CD4-positive, alpha-beta memory T cell (primary cell): Measurements from ENCODE around the gene IZUMO3. TPM values are rescaled to one million over a fixed set of nuclear protein-coding genes. Genes with fewer than 3 reads are reported as not detected.

Source experiments
- CTCF ChIA-PET: fragments of 350-600 bp; sonication (Branson Sonifier 250); formaldehyde crosslinking; loops from one replicate; lab custom pipeline; 2021; ENCODE audit warnings: inconsistent platforms; ENCODE audit not compliant: partially characterized antibody; lab: Charles Lee
- POLR2A ChIA-PET: fragments of 350-600 bp; sonication (Branson Sonifier 250); formaldehyde crosslinking; loops from one replicate; lab custom pipeline; 2021; ENCODE audit not compliant: partially characterized antibody; lab: Charles Lee
- DNase-seq, 5 donors: peaks; one replicate each; pipeline versions ENCODE4 v3.0.0 to v3.0.0-alpha.2; 2020 to 2022; ENCODE audit warnings: mixed read lengths in 1 of 5
- H3K27ac ChIP-seq: one replicate; pipeline ENCODE4 v1.7.0; 2013; ENCODE audit warnings: low read depth, low read length
- H3K27me3 ChIP-seq: 2 replicates; pipeline ENCODE4 v1.7.0; 2013; ENCODE audit warnings: mild to moderate bottlenecking, low read length, moderate library complexity; ENCODE audit not compliant: insufficient read depth
- H3K36me3 ChIP-seq: 2 replicates; pipeline ENCODE4 v1.7.0; 2013; ENCODE audit warnings: mild to moderate bottlenecking, low read length, moderate library complexity; ENCODE audit not compliant: insufficient read depth
- H3K4me1 ChIP-seq: 2 replicates; pipeline ENCODE4 v1.7.0; 2013; ENCODE audit warnings: mild to moderate bottlenecking, low read length, moderate library complexity; ENCODE audit not compliant: insufficient read depth
- H3K4me3 ChIP-seq, 2 donors: one replicate each; pipeline ENCODE4 v1.7.0; 2013; ENCODE audit warnings: low read length in 2 of 2, mild to moderate bottlenecking in 1 of 2
- H3K9me3 ChIP-seq, 2 donors: one replicate each; pipeline ENCODE4 v1.7.0; 2013; ENCODE audit warnings: low read length in 2 of 2, control low read depth in 1 of 2; ENCODE audit not compliant: control insufficient read depth in 1 of 2
- H3K27ac Mint-ChIP-seq, 7 donors: one replicate each; pipeline ENCODE4 v1.8.0; 2020 to 2021; ENCODE audit warnings: mixed read lengths in 7 of 7, mild to moderate bottlenecking in 6 of 7, inconsistent platforms in 3 of 7, moderate library complexity in 3 of 7
- H3K27me3 Mint-ChIP-seq, 2 donors: one replicate each; pipeline ENCODE4 v1.8.0; 2020 to 2021; ENCODE audit warnings: mixed read lengths in 2 of 2
- H3K36me3 Mint-ChIP-seq, 2 donors: one replicate each; pipeline ENCODE4 v1.8.0; 2020 to 2021; ENCODE audit warnings: mixed read lengths in 2 of 2, inconsistent platforms in 1 of 2, mild to moderate bottlenecking in 1 of 2
- H3K4me1 Mint-ChIP-seq, 4 donors: one replicate each; pipeline ENCODE4 v1.8.0; 2020 to 2021; ENCODE audit warnings: mixed read lengths in 4 of 4, mild to moderate bottlenecking in 1 of 4
- H3K4me3 Mint-ChIP-seq, 8 donors: one replicate each; pipeline ENCODE4 v1.8.0; 2020 to 2021; ENCODE audit warnings: mixed read lengths in 8 of 8, mild to moderate bottlenecking in 7 of 8, moderate library complexity in 6 of 8, inconsistent platforms in 3 of 8
- H3K9me3 Mint-ChIP-seq, 8 donors: one replicate each; pipeline ENCODE4 v1.8.0; 2020 to 2021; ENCODE audit warnings: mixed read lengths in 8 of 8, mild to moderate bottlenecking in 5 of 8, inconsistent platforms in 3 of 8, moderate library complexity in 1 of 8
- intact Hi-C: fragments of 100-400 bp; cut with micrococcal nuclease; formaldehyde crosslinking; loops from one replicate; pipeline ENCODE4 v1.15.1; 2023
- polyA plus RNA-seq, 2 donors: library from polyadenylated mRNA; unstranded; fragments of 300-500 nt; fragmentation: Illumina TruSeq; gene quantifications; one replicate each; pipeline ENCODE4 v1.2.3, GENCODE V29; 2021
- total RNA-seq, 2 experiments: library from RNA; stranded (reverse); gene quantifications; one replicate each; pipeline ENCODE4 v1.2.3, GENCODE V29; 2021

IZUMO3 gene
- total and polyA plus RNA-seq, 4 experiments from 2014 or later = not detected

DNA sequence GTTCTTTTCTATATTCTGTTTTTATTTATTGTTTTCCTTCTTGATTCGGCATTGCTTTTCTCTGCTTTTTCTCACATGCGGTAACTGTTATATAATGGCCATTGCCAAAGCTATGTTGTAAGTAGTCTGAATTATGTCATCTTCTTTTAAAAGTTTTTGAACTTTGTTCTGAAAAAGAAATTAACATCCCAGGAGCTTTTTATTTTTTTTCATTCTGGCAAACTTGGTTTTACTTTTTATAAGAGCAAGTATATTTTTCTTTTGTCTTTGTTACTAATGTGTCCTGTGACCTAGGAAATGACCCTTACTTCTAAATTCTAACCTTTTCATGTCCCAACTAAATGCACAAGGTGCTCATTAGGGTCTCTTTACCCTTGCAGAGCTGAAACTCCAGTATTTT, 26.7 kb upstream of the IZUMO3 start:
- Mint-ChIP-seq H3K36me3 (no peaks in the 10 kb centered on the region), H3K27me3 (no peaks in the 10 kb centered on the region), H3K4me3 (no peak overlapping the region), H3K4me1 (no peaks in the 10 kb centered on the region), H3K9me3 (peaks cover 0 to 19% (median 6%) of the 10 kb centered on the region in 8 donors), H3K27ac (no peak overlapping the region)
- ChIA-PET POLR2A (no interaction called here), CTCF (no interaction called here)
- H3K27ac ChIP-seq = no peak overlapping the region
- intact Hi-C loops = no loop called here
- H3K36me3 ChIP-seq = no peaks in the 10 kb centered on the region
- no peak overlapping the region for H3K4me3 ChIP-seq
- DNase-seq = no peak
- H3K9me3 ChIP-seq = no peaks in the 10 kb centered on the region
- no peaks in the 10 kb centered on the region for H3K27me3 ChIP-seq
- H3K4me1 ChIP-seq = no peaks in the 10 kb centered on the region

DNA sequence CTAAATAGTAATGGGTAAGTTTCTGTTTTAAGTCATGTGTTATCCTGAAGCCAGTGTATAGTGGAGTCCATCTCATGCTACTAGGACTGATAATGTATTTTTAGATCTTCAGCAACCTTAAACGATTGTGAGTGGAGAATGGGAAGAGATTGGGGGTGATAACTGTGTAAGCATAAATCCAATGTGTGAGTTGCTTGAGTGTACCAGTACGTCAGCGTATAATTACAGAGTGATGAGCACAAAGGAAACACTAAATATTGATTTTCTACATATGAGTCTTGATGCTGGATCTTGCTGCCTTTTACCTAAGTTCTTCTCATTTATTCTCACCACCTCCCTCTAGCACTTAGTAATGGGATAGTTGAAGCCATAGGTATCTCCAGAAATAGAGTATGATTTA, 16.3 kb upstream of the IZUMO3 start:
- Mint-ChIP-seq H3K36me3 (no peaks in the 10 kb centered on the region), H3K27me3 (no peaks in the 10 kb centered on the region), H3K4me1 (no peaks in the 10 kb centered on the region), H3K27ac (no peak overlapping the region), H3K9me3 (peaks cover 0 to 24% (median 10%) of the 10 kb centered on the region in 8 donors), H3K4me3 (no peak overlapping the region)
- ChIA-PET POLR2A (no interaction called here), CTCF (no interaction called here)
- Histone ChIP-seq H3K4me1 (no peaks in the 10 kb centered on the region), H3K27me3 (no peaks in the 10 kb centered on the region), H3K36me3 (no peaks in the 10 kb centered on the region), H3K27ac (no peak overlapping the region), H3K4me3 (no peak overlapping the region), H3K9me3 (no peaks in the 10 kb centered on the region)
- no peak for DNase-seq
- intact Hi-C loops = no loop called here

- Histone ChIP-seq H3K9me3 (peaks cover 0 to 4% of the 10 kb centered on the region in 2 donors), H3K27me3 (no peaks in the 10 kb centered on the region), H3K4me3 (no peak overlapping the region), H3K4me1 (no peaks in the 10 kb centered on the region), H3K36me3 (no peaks in the 10 kb centered on the region), H3K27ac (no peak overlapping the region)
- Mint-ChIP-seq H3K4me3 (no peak overlapping the region), H3K36me3 (no peaks in the 10 kb centered on the region), H3K4me1 (no peaks in the 10 kb centered on the region), H3K27me3 (no peaks in the 10 kb centered on the region), H3K27ac (no peak overlapping the region), H3K9me3 (peaks cover 0 to 27% (median 7%) of the 10 kb centered on the region in 8 donors)
- ChIA-PET POLR2A (no interaction called here), CTCF (no interaction called here)
- intact Hi-C loops = no loop called here
- no peak for DNase-seq
Measured at GRCh38 chr9:24553183-24553552, 7.5 kb upstream of the IZUMO3 start.

DNA sequence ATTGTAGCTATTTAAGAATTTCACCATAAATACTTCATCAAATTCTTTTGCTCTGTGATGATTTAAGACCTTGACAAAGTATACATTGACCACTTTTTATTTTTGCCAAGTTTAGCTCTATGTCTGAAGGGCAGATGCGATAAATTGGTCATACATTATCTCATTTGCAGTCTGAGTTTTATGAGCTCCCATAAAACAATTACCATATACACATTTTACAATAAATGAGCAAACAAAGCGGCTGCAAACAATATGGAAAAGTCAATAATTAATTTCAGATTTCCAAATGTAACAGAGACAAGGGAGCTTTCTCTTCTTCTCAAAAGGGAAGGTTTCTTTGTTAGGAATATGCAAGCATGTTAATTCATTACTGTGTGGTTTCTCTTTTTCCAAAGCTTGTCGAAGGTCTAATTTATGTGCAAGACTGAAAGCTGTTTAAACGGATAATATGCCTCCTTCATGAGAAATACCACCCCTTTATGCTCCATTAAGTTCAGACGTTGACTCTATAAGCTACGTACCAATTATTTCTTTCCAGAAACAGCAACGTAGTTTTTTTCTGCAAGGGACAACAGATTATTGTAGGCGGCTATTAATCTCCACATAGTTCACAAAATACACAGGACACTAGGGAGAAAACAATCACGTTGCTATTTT, 7.0 kb upstream of the IZUMO3 start:
- ChIA-PET CTCF (no interaction called here), POLR2A (no interaction called here)
- Histone ChIP-seq H3K36me3 (no peaks in the 10 kb centered on the region), H3K27me3 (no peaks in the 10 kb centered on the region), H3K4me1 (no peaks in the 10 kb centered on the region), H3K4me3 (no peak overlapping the region), H3K27ac (no peak overlapping the region), H3K9me3 (peaks cover 0 to 4% of the 10 kb centered on the region in 2 donors)
- H3K9me3 Mint-ChIP-seq = peaks cover 0 to 31% (median 7%) of the 10 kb centered on the region in 8 donors
- intact Hi-C loops = no loop called here
- DNase-seq = no peak
- H3K27ac Mint-ChIP-seq = no peak overlapping the region
- H3K4me3 Mint-ChIP-seq = no peak overlapping the region
- H3K4me1 Mint-ChIP-seq = no peaks in the 10 kb centered on the region
- no peaks in the 10 kb centered on the region for H3K36me3 Mint-ChIP-seq
- H3K27me3 Mint-ChIP-seq = no peaks in the 10 kb centered on the region

DNA sequence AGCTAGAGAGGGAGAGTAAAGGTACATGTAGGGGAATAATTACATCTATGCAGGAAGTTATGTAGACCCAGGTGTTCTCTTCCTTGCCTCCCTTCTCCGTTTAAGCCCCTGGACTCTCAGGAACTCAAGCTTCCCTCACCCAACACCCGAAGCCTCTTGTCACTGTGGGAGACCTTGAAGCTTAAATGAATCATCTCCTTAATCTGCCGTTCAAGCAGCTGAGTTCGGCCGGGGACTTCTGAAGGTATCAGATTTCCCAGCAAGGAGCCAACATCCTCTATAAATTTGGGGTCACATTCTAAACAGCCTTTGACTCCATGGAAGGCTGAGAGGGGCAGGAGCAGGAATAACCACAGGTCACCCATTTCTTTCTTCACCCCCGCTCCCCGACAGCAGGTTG, 412 bp downstream of the IZUMO3 start:
- Mint-ChIP-seq H3K36me3 (peaks cover 0 to 2% of the 10 kb centered on the region in 2 donors), H3K4me3 (no peak overlapping the region), H3K9me3 (peaks cover 6 to 46% (median 27%) of the 10 kb centered on the region in 8 donors), H3K27me3 (no peaks in the 10 kb centered on the region), H3K4me1 (no peaks in the 10 kb centered on the region), H3K27ac (no peak overlapping the region)
- Histone ChIP-seq H3K36me3 (no peaks in the 10 kb centered on the region), H3K9me3 (no peaks in the 10 kb centered on the region), H3K4me3 (no peak overlapping the region), H3K27ac (no peak overlapping the region), H3K4me1 (no peaks in the 10 kb centered on the region), H3K27me3 (no peaks in the 10 kb centered on the region)
- intact Hi-C loops = no loop called here
- POLR2A ChIA-PET = no interaction called here
- DNase-seq = no peak
- CTCF ChIA-PET = no interaction called here

GRCh38 chr9:24518545-24518944, 27.2 kb downstream of the IZUMO3 start:
- Histone ChIP-seq H3K27ac (no peak overlapping the region), H3K4me1 (no peaks in the 10 kb centered on the region), H3K36me3 (no peaks in the 10 kb centered on the region), H3K4me3 (no peak overlapping the region), H3K27me3 (no peaks in the 10 kb centered on the region), H3K9me3 (no peaks in the 10 kb centered on the region)
- Mint-ChIP-seq H3K4me1 (no peaks in the 10 kb centered on the region), H3K4me3 (no peak overlapping the region), H3K9me3 (peaks cover 0 to 15% (median 7%) of the 10 kb centered on the region in 8 donors), H3K36me3 (no peaks in the 10 kb centered on the region), H3K27me3 (no peaks in the 10 kb centered on the region), H3K27ac (no peak overlapping the region)
- DNase-seq = no peak
- CTCF ChIA-PET = no interaction called here
- intact Hi-C loops = no loop called here
- POLR2A ChIA-PET = no interaction called here

DNA sequence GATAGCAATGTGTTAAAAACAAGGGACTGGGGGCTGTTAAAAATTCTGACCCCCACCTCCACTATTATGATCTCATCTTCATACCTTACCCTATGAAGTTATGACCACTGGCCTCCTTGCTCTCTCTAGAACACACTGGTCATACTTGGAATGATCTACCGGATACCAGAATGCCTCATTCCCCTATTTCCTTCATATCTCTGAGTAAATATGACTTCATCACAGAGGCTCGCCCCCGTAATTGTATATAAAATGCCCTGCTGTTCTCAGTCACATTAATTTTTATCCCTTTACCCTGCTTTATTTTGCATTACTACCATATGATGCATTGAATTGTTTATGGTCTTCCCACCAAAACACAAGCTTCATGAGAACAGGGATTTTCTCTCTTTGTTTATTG, 29.2 kb downstream of the IZUMO3 start:
- Mint-ChIP-seq H3K4me3 (no peak overlapping the region), H3K27ac (no peak overlapping the region), H3K36me3 (no peaks in the 10 kb centered on the region), H3K27me3 (no peaks in the 10 kb centered on the region), H3K9me3 (peaks cover 5 to 23% (median 12%) of the 10 kb centered on the region in 8 donors), H3K4me1 (no peaks in the 10 kb centered on the region)
- intact Hi-C loops = no loop called here
- no peaks in the 10 kb centered on the region for H3K36me3 ChIP-seq
- no peaks in the 10 kb centered on the region for H3K9me3 ChIP-seq
- H3K27ac ChIP-seq = no peak overlapping the region
- H3K27me3 ChIP-seq = no peaks in the 10 kb centered on the region
- H3K4me1 ChIP-seq = no peaks in the 10 kb centered on the region
- ChIA-PET CTCF (no interaction called here), POLR2A (no interaction called here)
- H3K4me3 ChIP-seq = no peak overlapping the region
- DNase-seq = no peak
